MV-4-11 (cell line): Measurements from ENCODE around the gene MLIP.
A peak's percentile ranks its signal among the peaks of the same experiment; 100 is the strongest.
"Not testable (repeated sequence)": the region's sequence is repeated elsewhere in the genome, so short reads cannot be mapped to it uniquely, and the experiment has no call there.

Experiments
- DNase-seq: peaks from one replicate; lab custom pipeline; 2025; lab: John Stamatoyannopoulos, UW

The MLIP gene

DNA sequence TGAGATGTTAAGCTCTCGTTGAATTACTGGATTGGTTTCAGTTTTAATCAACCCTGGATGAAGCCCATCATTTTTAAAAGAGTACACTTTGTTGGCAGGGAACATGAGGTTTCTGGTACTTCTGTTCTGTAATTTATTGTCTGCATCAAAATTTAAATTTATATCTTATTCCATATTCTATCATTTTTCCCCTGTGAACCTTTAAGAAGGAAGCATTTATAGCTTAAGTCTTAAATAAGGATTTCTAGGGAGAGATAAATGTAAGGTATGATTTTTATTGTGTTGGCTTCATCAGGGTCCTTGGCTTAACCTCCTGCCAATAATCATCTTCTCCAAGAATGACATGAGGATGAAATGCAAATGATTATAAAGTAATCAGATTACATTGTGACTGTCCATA lies 40.6 kb downstream of the MLIP start:
- no peak for DNase-seq

DNA sequence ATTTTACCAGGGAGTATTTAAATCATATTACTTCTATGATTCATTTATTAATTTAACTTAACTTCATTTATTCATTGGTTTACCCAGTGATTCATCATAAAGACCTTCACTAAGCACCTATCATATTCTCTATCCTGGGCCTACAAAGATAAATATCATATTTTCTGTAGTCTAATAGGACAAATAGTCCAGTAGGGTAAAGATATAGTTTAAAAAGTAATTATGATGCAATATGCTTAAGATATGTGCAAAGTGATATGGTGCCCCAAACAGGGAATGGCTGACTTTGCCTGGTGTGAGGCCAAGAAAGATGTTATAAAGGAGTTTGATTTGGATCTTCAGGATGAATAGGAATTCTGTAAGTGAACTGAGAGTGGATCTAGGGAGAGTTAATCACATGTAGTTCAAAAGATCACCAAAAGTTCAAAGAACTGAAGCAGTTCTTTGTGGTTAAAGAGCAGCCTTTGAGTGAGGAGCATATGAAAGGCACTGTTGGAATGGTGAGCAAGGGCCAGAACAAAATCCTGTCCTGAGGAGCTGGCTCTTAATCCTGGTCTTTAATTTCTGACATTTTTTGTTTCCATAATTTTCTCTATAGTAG lies 45.5 kb downstream of the MLIP start:
- no peak for DNase-seq

DNA sequence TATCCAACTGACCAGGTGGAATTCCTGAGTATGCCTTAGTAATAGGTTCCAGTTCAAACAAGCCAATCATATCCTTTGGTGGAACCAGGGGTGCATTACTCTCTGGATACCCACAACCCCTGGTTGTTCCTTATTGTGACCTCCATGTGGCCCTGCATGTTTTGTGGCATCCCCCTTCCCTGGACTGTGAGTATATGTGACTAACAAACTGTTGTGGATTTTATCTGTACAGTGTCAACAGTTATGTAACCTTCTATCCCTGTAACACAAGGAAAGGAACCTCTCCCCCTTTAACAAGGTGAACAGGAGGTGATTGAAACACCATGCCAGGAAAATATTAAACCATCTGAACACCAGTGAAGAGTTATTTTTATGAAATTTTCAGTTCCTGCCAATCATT lies 46.2 kb downstream of the MLIP start:
- DNase-seq: no peak

DNA sequence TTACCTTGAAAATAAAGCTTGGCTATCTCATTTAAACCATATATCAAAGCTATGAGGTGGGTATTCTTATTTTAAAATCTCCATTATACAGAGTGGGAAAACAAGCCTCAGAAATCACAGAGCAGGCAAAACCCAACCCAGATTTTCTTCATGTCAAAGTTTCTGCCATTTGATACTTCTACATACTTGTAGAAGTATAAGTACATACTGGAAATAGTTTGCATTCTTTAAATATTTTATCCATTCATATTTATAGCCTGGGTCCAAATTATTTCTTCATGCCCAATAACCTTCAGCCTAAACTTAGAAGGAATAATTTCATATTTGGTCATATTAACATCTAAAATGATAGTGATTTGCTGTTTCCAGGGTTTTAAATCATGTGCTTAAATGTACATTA lies 61.8 kb downstream of the MLIP start:
- no peak for DNase-seq

DNA sequence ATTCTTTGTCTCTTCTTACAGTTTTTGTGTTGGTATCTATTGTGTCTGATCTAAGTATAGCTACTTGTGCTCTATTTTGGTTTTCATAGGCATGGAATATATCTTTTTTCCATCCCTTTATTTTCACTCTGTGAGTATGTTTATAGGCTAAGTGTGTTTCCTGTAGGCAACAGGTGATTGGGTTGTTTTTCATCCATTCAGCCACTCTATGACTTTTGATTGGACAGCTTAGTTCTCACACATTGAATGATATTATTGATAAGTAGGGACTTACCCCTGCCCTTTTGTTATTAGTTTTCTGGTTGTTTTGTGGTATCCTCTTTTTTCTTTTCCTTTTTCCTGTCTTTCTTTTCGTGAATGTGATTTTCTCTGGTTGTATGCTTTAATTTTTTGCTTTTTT lies 67.9 kb downstream of the MLIP start:
- DNase-seq: no peak

DNA sequence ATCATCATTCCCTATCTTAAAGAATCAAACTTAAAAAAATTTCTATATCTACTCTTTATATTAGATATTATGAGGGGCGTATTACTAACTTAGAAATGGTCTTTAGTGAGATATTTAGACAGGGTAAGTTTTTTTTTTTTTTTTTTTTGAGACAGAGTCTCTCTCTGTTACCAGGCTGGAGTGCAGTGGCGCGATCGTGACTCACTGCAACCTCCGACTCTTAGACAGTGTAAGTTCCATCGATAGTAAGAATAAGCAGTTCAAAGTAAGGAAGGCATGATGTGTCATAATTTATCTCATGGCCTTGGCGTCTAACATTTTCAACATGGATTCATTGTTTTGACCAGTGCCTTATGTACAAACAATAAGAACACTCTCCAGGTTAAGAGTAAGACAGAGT lies 72.4 kb downstream of the MLIP start:
- DNase-seq: no peak

DNA sequence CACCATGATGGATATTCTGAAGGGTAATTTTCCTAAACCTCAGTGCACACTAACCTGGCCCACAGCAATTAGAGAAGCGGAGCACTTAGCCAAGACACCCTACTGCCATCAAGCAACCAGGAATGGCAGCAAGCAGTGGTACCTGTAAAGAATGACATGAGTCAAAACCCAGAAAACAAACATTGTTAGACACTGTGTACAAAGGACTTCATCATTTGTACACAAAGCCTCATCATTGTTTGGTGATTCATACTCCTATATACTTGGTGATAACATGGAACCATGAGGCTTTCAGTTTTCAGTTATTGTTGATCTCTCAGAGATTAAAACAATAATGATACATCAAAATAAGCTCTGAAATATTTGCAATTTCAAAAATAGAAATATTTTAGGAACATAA lies 74.6 kb downstream of the MLIP start:
- DNase-seq: no peak

DNA sequence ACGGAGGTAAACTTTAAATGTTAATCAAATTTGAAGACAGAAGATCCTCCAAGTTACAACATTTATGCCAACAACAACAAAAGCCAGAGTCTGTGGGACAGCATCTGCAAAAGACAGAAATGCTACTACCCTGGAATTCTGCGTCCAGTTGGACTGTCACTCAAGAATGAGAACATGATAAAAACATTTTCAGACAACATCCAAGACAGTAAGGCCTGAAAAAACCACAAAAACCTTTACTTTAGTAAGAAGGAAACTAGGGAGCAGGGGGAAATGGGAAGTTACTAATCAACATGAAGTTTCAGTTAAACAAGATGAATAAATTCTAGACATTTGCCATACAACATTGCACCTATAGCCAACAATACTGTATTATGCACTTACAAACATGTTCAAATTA lies 77.6 kb downstream of the MLIP start:
- DNase-seq: peak; percentile 91

DNA sequence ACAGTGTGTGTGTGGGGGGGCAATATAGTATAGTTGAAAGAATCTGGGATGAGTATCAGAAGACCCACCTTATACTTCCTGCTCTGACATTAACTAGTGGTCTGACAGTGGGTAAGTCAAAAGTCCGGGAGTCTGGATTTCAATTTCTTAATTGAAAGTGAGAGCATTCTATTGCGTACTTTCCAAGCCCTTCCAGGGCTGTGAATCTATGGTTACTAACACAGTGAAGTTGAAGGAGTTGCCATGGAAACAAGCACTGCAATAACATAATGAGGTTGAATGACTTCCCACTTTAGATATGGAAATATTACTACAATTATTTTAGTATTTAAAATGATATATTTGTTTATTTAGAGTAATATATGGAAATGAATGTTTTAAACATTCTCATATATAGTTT lies 80.2 kb downstream of the MLIP start:
- DNase-seq: peak; percentile 75

DNA sequence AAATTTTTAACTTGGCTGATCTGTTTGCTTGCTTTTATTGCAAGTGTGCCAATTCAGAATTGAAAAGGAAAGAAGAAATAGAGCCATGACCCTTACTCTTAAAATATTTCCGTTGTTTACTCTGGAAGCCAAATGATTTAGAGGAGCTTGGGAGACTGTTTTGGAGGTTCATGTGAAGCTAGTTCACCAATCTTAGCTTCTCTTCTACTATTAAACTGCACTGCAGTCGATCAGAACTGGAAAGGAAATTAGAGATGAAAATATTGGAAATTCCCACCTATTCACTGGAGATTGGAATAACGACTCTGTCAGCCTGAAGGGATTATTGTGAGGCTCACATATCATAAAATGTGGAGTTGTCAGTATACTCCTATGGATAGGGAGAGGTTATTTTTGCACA lies 81.8 kb downstream of the MLIP start:
- no peak for DNase-seq

DNA sequence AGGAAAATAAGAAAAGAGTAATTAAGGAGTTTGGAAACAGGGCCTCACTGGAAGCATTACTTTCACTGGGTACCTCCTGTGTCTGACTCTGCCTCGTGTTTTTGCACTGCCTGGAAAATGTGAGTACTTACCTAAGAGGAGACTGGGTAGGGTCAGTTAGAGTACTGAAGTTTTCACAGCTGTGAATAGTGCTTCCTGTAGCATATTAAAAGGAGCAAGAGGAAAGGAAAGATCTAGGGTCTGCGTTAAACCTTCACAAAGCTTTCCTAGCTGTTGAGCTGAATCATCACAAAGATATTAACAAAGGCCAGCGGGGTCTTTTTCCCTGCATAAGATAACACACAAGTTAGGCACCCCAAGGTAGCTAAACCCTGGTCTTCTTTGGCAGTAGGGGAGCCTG lies 82.3 kb downstream of the MLIP start:
- no peak for DNase-seq

DNA sequence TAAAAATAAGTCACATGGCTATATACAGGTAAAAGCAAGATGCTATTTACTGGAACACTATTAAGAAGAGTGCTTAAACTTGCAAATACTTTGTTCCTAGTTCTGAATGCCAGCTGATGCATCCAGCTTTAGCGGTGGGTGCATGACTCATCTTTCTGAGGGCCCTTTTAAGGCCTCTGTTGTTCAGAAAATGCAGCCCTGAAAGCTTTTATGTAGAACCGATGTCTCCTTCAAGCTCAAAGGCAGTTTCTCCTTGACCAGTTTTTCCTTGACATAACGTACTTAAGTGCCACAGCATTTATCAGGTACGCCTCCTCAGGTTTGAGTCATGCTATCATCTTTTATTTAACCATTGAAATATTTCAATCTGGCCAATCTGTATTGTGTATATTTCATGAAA lies 82.8 kb downstream of the MLIP start:
- peak; percentile 71 for DNase-seq

DNA sequence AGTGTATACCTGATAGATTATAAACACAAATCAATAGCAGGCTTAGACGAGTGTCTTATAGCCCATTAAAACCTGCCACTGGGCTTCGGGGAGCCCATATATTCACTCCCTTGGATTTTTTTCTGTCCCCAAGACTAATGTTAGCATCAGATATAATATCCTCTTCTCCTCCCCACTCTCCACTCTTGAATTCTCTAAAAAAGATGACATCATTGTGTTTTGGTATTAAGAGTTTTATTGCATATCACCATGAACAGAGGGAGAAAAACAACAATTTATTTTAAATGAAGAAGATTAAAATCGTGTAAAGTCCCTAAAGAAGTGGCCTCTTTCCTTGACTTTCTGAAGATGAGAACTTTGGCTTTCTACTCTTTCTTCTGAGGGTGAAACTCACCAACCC lies 84.4 kb downstream of the MLIP start:
- DNase-seq: no peak

DNA sequence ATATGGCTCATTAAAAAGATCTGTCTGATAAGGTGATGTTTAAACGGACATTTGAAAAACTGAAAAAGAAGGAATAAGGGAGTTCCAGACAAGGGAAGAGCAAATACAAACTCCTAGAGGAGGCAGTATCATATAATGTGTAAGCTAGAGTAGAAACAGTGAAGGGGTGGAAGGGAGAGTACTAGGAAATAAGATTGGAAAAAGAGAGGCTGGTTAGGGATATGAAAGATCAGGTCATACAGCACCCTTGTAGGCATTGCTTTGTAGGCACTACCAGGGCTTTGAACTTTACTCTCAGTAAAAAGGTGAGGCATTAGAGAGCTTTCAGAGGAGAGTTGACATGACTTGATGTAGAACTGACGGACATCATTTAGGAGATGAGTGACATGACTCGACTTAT lies 85.7 kb downstream of the MLIP start:
- DNase-seq: no peak

DNA sequence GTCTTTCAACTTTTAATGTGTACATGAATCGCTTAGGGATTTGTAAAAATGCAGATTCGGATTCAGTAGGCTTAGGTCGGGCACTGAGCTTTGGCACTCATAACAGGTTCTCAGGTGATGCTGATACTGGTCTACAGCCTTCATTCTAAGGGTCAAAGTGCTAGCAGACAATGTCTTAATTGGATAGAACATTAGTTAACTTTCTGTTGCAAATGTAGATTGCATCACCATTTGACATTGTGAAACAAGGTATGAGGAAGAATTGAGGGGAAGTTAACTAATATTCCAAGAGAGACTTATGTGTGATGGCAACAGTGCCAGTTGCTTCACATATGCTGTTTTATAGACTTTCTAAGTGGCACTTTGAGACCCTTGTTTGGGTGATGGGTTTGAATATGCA lies 86.9 kb downstream of the MLIP start:
- DNase-seq: peak; percentile 94

DNA sequence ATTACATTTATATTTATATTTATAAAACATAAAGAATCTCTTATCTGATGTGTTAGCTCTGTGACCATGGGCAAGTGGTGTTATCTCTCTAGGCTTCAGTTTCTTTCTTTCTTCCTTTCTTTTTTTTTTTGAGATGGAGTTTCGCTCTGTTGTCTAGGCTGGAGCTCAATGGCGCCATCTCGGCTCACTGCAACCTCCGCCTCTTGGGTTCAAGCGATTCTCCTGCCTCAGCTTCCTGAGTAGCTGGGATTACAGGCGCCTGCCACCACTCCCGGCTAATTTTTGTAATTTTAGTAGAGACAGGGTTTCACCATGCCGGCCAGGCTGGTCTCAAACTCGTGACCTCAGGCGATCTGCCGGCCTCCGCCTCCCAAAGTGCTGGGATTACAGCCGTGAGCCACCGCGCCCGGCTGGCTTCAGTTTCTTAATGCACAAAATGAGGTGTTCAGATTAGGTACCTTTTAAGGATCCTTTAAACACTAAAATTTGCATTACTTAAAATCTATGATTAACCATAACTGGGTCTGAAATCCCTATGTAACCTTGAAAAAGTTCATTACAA lies 92.3 kb downstream of the MLIP start:
- not testable (repeated sequence) for DNase-seq

DNA sequence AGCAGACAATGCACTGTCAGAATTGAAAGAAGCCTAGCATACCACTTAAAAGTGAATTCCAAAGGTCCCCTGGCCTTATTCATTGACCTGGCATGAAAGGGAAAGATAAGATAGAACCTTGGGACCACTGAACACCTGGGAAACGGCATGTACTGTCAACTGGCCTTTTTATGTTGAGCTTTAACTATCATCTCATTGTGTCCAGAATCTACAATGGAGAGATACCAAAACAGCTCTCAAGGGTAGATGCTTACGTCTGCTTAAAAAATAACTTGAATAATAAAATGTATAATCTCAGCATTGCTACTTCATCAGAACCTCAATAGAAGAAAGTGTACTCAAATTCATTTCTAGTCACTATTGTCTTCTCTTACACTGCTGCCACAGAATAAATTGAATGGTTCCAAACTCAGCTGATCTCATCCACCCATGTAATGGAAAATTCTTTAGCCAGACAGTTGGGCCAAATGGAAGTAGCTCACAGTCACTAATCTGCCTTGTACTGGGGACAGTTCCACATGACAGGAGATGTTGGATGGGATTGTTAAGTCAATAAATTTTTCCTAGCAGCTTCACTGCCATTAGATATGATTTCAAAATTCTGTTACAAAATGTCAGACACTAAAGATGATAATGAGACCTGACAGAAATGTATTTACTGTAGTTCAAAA lies 93.8 kb downstream of the MLIP start:
- no peak for DNase-seq

DNA sequence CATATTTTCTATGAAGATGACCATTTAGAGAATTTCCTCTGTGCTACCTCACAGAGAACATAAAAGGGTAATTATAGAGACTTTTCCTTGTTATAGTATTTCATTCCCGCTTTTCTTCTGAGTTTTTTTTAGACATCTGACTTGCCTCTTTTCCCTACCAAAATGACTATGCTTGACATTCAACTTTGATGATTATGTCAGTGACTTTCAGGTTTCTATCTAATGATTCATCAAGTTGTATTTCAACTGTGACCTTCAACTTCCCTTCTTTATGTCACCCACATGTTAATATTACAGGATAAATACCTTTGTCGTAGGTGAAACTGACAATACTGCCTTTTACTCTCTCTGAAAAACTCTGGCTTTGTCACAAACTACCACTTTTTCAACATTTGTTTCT lies 95.3 kb downstream of the MLIP start:
- DNase-seq: peak; percentile 70

DNA sequence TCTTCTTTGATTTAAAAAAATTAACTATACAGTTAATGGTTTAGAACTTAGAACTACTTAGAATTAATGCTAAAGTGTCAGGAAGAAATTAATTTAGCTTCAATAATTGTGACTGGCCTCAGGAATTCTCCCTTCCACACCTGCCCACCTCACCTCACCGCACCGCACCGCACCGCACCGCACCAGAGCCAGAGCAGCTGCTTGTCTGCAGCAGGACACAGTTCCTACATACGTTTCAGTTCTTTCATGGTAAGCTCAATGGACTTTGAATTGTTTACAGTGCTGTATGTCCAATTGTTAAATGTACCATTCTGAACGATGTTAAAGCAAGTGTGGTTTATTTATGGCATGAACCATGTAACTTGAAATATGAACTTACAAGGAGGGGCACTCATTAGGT lies 98.7 kb downstream of the MLIP start:
- not testable (repeated sequence) for DNase-seq

DNA sequence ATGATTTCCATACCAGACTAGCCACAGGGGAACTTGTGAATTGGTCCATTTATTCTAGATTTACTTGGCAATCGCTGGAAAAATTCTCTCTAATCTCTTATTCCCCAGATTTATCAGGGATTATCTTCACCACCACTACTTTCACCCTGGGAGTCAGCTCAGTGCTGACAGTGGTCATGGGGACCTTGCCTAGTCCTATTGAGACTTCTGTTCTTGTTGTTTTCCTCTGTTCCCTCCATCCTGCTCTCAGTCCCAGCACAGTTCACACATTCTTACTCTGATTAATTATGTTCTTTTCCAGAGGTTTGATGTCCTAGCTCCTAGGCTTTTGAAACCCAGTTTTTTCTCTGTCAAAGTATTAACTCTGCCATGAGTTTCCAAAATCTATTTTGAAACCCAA lies 103.0 kb downstream of the MLIP start:
- DNase-seq: no peak

DNA sequence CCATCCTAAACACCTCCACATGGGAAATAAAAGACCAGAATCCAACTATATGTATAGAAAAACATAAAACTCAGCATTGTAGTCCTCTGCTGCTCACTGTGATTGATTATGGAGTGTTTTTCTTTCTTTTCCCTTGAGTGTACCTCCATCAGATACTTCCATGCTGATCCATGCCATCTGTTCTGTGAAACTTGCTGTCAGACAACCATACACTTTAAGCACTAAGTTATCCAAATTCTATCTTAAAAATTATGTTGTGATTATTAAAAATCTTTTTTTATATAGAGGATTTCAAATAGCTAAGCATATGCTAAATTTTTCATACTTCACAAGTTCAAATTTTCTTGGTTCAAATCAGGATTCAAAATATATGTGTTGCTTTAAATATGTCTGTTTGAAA lies 105.1 kb downstream of the MLIP start:
- DNase-seq: no peak

DNA sequence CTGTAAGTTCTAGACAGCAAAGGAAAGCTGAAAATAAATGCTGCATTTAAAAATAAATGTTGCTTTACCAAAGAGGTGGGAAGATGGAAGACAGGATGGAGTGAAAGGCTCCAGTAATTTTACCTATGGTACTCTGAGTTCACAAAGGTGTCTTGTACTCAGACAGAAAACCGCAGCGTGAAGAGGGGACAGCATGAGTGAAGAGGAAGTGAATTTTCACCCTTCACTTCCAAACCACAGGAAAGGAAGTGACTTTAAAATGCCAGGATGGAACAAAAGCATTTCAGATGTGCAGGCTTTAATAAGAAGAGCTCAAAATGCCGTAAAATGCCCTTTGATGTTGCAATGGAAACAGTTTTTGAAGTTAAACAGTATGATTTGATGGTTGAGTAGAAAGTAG lies 105.8 kb downstream of the MLIP start:
- peak; percentile 60 for DNase-seq

DNA sequence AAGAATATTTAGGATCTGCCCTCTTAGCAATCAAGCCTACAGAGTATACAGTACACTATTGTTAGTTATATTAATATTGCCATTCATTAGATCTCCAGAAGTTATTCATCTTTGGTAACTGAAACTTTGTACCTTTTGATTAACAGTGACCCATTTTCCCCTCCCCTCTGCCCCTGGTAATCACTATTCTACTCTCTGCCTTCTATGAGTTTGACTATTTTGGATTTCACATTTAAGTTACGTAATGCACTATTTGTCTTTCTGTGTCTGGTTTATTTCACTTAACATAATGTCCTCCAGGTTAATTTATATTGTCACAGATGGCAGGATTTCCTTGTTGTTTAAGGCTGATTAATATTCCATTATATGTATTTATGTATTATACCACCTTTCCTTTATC lies 111.0 kb downstream of the MLIP start:
- no peak for DNase-seq

DNA sequence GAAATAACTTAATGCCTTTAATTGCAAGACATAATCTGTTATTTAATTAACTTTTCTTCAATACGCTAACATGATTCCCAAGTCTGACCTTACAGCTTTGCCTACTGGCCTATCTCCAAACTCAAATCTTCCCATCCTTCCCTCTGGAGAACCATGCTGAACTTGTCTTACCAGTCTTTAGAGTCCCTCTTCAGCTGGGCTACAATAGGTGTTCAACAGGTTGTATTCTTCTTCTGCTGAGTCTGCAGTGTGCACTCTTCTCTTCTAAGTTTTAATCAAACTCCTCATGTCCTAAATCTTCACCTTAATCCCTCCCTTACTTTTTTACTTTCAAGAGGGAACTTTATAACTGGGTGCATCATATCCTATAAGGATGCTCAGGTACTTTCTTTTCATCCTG lies 121.5 kb downstream of the MLIP start:
- DNase-seq: no peak
